HCT116 (cell line): ENCODE measurements around the gene SYNGAP1. TPM values are rescaled to one million over a fixed set of nuclear protein-coding genes. Genes with fewer than 3 reads are reported as not detected.

ENCODE experiments used
- ATAC-seq: fragments of 200-7000 bp; cut with Tn5 transposase; 2 replicates; pipeline ENCODE4 v1.9.1; 2020; ENCODE audit warnings: mild to moderate bottlenecking, moderate library complexity
- BruUV-seq: library from RNA; stranded (reverse); fragments of 400-500 nt; replicated peaks from 2 replicates; lab custom pipeline; 2021; lab: Mats Ljungman, UMichigan
- CTCF ChIA-PET: fragments of 300-600 bp; sonication (Branson Sonifier 250); formaldehyde crosslinking; loops from one replicate; lab custom pipeline; 2021; ENCODE audit warnings: antibody characterized with exemption; lab: Charles Lee
- POLR2A ChIA-PET: fragments of 300-600, 350-600 bp; sonication (Branson Sonifier 250); formaldehyde crosslinking; loops from one replicate; lab custom pipeline; 2021; ENCODE audit warnings: antibody characterized with exemption; lab: Charles Lee
- RAD21 ChIA-PET, 2 experiments: fragments of 300-600 bp; sonication (Branson Sonifier 250); formaldehyde crosslinking; loops; one replicate each; lab custom pipeline; 2023; ENCODE audit warnings: low total read pairs in 2 of 2; ENCODE audit not compliant: uncharacterized antibody in 2 of 2, unreplicated experiment in 2 of 2, low non-redundant PET in 1 of 2; lab: Charles Lee
- DNase-seq: peaks from one replicate; pipeline ENCODE4 v3.0.0-alpha.2; 2010; ENCODE audit warnings: low read depth, low spot score
- H2AFZ ChIP-seq: fragments of 200-600 bp; shearing (Covaris generic), sonication (generic); 2 replicates; pipeline ENCODE4 v1.6.1; 2017; ENCODE audit warnings: low read depth, mixed run types, mixed read lengths, antibody characterized with exemption, low read length; ENCODE audit not compliant: poor library complexity, severe bottlenecking
- H3K27ac ChIP-seq: 2 replicates; pipeline ENCODE4 v1.5.1; 2012; ENCODE audit warnings: low read depth, low read length
- H3K27me3 ChIP-seq: fragments of 200-600 bp; sonication (generic); 2 replicates; pipeline ENCODE4 v1.6.1; 2016; ENCODE audit warnings: mixed run types, low read length, mixed read lengths; ENCODE audit not compliant: insufficient read depth
- H3K36me3 ChIP-seq, 2 experiments: fragments of 200-500 bp in 1 of 2; fragments of 200-600 bp in 1 of 2; sonication (Bioruptor generic) in 1 of 2; sonication (generic) in 1 of 2; 2 replicates each; pipeline versions ENCODE4 v1.5.1 to v1.6.1; 2014 to 2016; ENCODE audit warnings: low read length in 2 of 2, inconsistent platforms in 1 of 2, mixed read lengths in 1 of 2, mixed run types in 1 of 2; ENCODE audit not compliant: insufficient read depth in 2 of 2, control insufficient read depth in 1 of 2
- H3K4me1 ChIP-seq, 2 experiments: fragments of 200-600 bp in 1 of 2; sonication (generic) in 1 of 2; 2 replicates each; pipeline versions ENCODE4 v1.5.1 to v1.6.1; 2012 to 2017; ENCODE audit warnings: low read length in 2 of 2, inconsistent platforms in 1 of 2, mild to moderate bottlenecking in 1 of 2, mixed read lengths in 1 of 2, mixed run types in 1 of 2, moderate library complexity in 1 of 2; ENCODE audit not compliant: insufficient read depth in 2 of 2, control insufficient read depth in 1 of 2
- H3K4me2 ChIP-seq: fragments of 200-600 bp; sonication (generic); 2 replicates; pipeline ENCODE4 v1.6.1; 2017; ENCODE audit warnings: mixed run types, low read length, mixed read lengths
- H3K4me3 ChIP-seq, 2 experiments: fragments of 200-600 bp in 1 of 2; sonication (generic) in 1 of 2; replicated peaks in 1 of 2; 2 replicates each; pipeline ENCODE4 v1.5.1; 2011 to 2016; ENCODE audit warnings: low read length in 2 of 2, control low read depth in 1 of 2, low read depth in 1 of 2, mild to moderate bottlenecking in 1 of 2, mixed read lengths in 1 of 2, mixed run types in 1 of 2
- H3K79me2 ChIP-seq: fragments of 200-600 bp; sonication (generic); 2 replicates; pipeline ENCODE4 v1.6.1; 2017; ENCODE audit warnings: mild to moderate bottlenecking, mixed run types, low read length, moderate library complexity, mixed read lengths; ENCODE audit not compliant: insufficient read depth
- H3K9ac ChIP-seq: fragments of 200-600 bp; sonication (generic); 2 replicates; pipeline ENCODE4 v1.6.1; 2016; ENCODE audit warnings: low read length, mixed read lengths
- H3K9me2 ChIP-seq: fragments of 200-600 bp; sonication (generic), shearing (Covaris generic); 2 replicates; pipeline ENCODE4 v1.6.1; 2017; ENCODE audit warnings: mixed run types, mild to moderate bottlenecking, moderate library complexity; ENCODE audit not compliant: insufficient read depth
- H3K9me3 ChIP-seq, 2 experiments: fragments of 200-500 bp in 1 of 2; fragments of 200-600 bp in 1 of 2; sonication (Bioruptor generic) in 1 of 2; sonication (generic) in 1 of 2; 2 replicates each; pipeline ENCODE4 v1.6.1; 2014 to 2017; ENCODE audit warnings: low read length in 2 of 2, mixed read lengths in 2 of 2, inconsistent platforms in 1 of 2, low read depth in 1 of 2, mild to moderate bottlenecking in 1 of 2, mixed run types in 1 of 2, moderate library complexity in 1 of 2; ENCODE audit not compliant: control insufficient read depth in 1 of 2, insufficient read depth in 1 of 2
- H4K20me1 ChIP-seq: fragments of 200-600 bp; sonication (generic), shearing (Covaris generic); 2 replicates; pipeline ENCODE4 v1.6.1; 2017; ENCODE audit warnings: mixed run types, mild to moderate bottlenecking, moderate library complexity; ENCODE audit not compliant: insufficient read depth
- CBX3 ChIP-seq: IDR thresholded peaks from 2 replicates; pipeline ENCODE4 v1.6.1; 2012; ENCODE audit warnings: low read depth
- CEBPB ChIP-seq: IDR thresholded peaks from 2 replicates; pipeline ENCODE4 v1.6.1; 2012; ENCODE audit warnings: low read depth
- ELF1 ChIP-seq: IDR thresholded peaks from 2 replicates; pipeline ENCODE4 v1.6.1; 2012; ENCODE audit warnings: low read depth, borderline replicate concordance
- EZH2phosphoT487 ChIP-seq: fragments of 200-600 bp; IDR thresholded peaks from 2 replicates; pipeline ENCODE4 v1.6.1; 2018; ENCODE audit warnings: antibody characterized with exemption, borderline replicate concordance
- JUND ChIP-seq: IDR thresholded peaks from 2 replicates; pipeline ENCODE4 v1.6.1; 2012
- POLR2AphosphoS5 ChIP-seq: IDR thresholded peaks from 2 replicates; pipeline ENCODE4 v1.6.1; 2011; ENCODE audit warnings: mild to moderate bottlenecking, low read depth, low read length, moderate library complexity
- RAD21 ChIP-seq: IDR thresholded peaks from 2 replicates; pipeline ENCODE4 v1.6.1; 2012; ENCODE audit warnings: low read depth, mild to moderate bottlenecking
- SIN3A ChIP-seq: IDR thresholded peaks from 2 replicates; pipeline ENCODE4 v1.6.1; 2012; ENCODE audit warnings: low read depth
- SRF ChIP-seq: IDR thresholded peaks from 2 replicates; pipeline ENCODE4 v1.6.1; 2012; ENCODE audit warnings: low read depth
- ZFX ChIP-seq: fragments of 450-650 bp; IDR thresholded peaks from 2 replicates; pipeline ENCODE4 v1.6.1; 2017
- intact Hi-C: fragments of 100-400 bp; cut with micrococcal nuclease; formaldehyde crosslinking; loops from 2 replicates; pipeline ENCODE4 v1.10.0; 2022
- total RNA-seq: library from RNA; stranded (reverse); gene quantifications from one replicate; pipeline ENCODE4 v1.2.1, GENCODE V29; 2021; ENCODE audit not compliant: unreplicated experiment

SYNGAP1 gene
- total RNA-seq, 1 experiment from 2014 or later: 11.5 TPM

DNA sequence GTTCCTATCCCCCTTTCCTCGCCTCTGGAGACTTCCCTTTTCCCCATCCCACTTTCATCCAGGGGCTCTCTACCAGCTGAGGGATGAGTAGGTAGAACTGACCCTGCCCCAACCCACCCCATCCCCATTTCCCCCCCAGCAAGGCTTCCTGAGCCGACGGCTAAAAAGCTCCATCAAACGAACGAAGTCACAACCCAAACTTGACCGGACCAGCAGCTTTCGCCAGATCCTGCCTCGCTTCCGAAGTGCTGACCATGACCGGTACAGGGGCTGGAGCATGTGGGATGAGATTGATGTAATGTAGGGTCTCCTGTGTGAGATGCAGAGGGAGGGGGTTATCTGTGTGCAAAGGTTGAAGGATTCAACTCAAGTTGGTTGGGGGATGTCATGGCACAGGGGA lies 12.7 kb downstream of the SYNGAP1 start:
- H3K9ac ChIP-seq: peak overlapping the region; percentile 14; the same call in 1 of the 2 replicates
- DNase-seq (no peak), ATAC-seq (no peak)
- BruUV-seq: no TSS peak
- H3K79me2 ChIP-seq: no peaks in the 10 kb centered on the region
- intact Hi-C loops: no loop called here
- peaks cover 23 to 57% of the 10 kb centered on the region in 2 experiments for H3K4me1 ChIP-seq
- H2AFZ ChIP-seq: no peak overlapping the region
- no peak for TF ChIP-seq EZH2phosphoT487
- no peak for TF ChIP-seq SIN3A
- TF ChIP-seq JUND: no peak
- no peak for TF ChIP-seq RAD21
- no peak for TF ChIP-seq ELF1
- no peak overlapping the region for H3K27ac ChIP-seq
- CTCF ChIA-PET: no interaction called here
- no peaks in the 10 kb centered on the region for H3K27me3 ChIP-seq
- H3K9me2 ChIP-seq: no peaks in the 10 kb centered on the region
- RAD21 ChIA-PET: no interaction called here
- H3K4me2 ChIP-seq: peak overlapping the region; percentile 75
- POLR2A ChIA-PET: no interaction called here
- no peaks in the 10 kb centered on the region for H4K20me1 ChIP-seq
- no peaks in the 10 kb centered on the region for H3K9me3 ChIP-seq
- 0 out of 4 replicates have a peak overlapping the region, but pooled peaks of 1 of the 2 experiments have one; percentile 8 for H3K4me3 ChIP-seq
- H3K36me3 ChIP-seq: peaks cover 0 to 4% of the 10 kb centered on the region in 2 experiments; a peak in 2 of 4 replicates

DNA sequence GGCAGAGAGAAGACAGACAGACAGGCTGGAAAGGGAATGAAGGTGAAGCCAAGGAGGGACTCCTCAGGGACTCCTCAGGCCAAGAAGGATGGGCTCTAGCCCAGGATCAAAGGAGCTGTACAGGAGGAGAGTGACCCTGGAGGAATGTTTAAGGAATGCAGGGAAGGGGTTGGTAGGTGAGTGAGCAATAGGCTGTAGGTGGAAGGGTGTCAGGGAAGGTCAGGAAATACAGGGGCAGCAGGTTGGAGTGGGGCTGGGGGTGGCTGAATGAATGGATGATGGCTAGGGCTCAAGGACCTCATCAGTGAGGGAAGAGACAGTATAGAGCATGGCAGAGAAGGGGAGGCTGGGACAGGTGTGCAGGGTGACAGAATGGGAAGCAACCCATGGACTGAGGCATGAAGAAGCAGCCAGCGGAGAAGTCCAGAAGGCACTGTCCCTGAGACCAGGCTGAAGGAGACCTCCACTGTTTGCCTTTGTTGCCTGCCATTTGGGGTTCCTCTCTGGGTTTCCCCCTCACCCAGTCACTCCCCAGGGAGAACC lies 13.2 kb downstream of the SYNGAP1 start:
- ATAC-seq (peak; percentile 50), DNase-seq (no peak)
- Histone ChIP-seq H4K20me1 (no peaks in the 10 kb centered on the region), H3K27me3 (no peaks in the 10 kb centered on the region), H3K27ac (no peak overlapping the region), H3K79me2 (no peaks in the 10 kb centered on the region), H3K9ac (peak overlapping the region; percentile 14; the same call in 1 of the 2 replicates), H3K9me3 (no peaks in the 10 kb centered on the region), H3K4me2 (peak overlapping the region; percentile 75), H3K4me3 (peak overlapping the region in 1 of 2 experiments; percentile 8; a peak in 1 of 4 replicates), H3K4me1 (peaks cover 23 to 56% of the 10 kb centered on the region in 2 experiments), H3K9me2 (no peaks in the 10 kb centered on the region), H3K36me3 (peaks cover 0 to 4% of the 10 kb centered on the region in 2 experiments; a peak in 2 of 4 replicates), H2AFZ (no peak overlapping the region)
- intact Hi-C loops: no loop called here
- TF ChIP-seq CEBPB (no peak), ZFX (no peak), EZH2phosphoT487 (no peak), RAD21 (no peak), POLR2AphosphoS5 (no peak), CBX3 (no peak), SRF (no peak)
- ChIA-PET RAD21 (no interaction called here), CTCF (no interaction called here), POLR2A (no interaction called here)
- no TSS peak for BruUV-seq
